NCI-H128 (cell line): Measurements from ENCODE around the gene FBLN7.

Source experiments
- DNase-seq: peaks from one replicate; lab custom pipeline; 2025; ENCODE audit not compliant: unreplicated experiment; lab: John Stamatoyannopoulos, UW

FBLN7 gene

GRCh38 chr2:112156152-112156986, 18.2 kb downstream of the FBLN7 start:
- DNase-seq: no peak

- DNase-seq: no peak
These were observed 19.3 kb downstream of the FBLN7 start for GRCh38 chr2:112157472-112157871.

DNA sequence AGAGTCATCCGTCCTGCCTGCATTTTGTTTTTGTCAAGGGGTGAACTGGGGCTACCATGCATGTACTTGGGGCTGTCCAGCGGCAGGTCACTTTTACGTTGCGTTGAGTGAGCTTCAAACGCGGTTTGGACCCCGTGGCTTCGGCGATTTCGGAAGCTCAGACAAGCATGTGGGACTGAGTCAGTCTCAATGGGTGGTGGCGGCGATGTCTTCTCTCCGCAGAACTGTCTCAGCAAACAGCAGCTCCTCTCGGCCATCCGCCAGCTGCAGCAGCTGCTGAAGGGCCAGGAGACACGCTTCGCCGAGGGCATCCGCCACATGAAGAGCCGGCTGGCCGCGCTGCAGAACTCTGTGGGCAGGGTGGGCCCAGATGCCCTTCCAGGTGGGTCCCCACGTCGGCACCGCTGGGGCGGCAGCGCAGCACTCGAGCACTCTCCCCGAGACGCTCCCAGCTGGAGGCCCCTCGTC, 21.3 kb downstream of the FBLN7 start:
- no peak for DNase-seq

DNA sequence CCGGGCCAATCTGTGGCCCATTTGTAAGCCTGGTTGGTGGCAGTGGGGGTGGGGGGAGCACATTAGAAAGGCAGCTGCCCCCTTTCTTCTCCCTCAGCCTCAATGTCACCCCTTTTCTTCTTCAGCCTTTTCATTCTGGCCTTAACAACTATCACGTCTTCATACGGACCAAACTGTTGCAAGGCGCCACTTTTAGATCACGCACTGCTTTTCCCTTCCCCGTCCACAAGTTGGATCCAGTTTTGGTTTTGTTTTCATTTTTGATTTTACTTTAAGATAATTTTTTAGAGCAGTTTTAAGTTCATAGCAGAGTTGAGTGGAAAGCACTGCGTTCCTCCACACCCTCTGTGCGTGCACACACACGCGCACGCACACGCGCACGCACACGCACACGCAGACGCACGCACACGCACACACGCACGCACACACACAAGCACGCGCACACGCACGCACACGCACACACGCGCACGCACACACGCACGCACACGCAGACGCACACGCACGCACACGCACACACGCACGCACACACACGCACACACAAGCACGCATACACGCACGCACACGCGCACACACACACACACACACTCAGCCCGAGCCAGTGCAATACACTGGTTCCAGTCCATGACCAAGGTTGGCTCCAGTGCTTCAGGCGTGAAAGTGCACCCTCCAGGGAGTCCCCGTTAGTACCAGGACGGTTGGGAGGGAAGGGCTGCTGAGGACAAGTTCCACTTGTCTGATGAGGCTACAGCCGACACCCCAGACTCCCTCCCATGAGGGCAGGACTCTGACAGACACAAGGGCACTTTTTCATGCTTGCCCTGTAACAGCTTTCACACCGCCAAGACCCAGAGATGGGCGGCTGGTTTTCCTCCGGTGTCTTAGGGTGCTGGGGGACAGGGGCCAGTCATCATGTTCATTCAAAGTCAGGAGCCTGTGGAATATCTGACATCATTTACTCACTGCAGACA, 22.4 kb downstream of the FBLN7 start:
- DNase-seq: no peak

DNA sequence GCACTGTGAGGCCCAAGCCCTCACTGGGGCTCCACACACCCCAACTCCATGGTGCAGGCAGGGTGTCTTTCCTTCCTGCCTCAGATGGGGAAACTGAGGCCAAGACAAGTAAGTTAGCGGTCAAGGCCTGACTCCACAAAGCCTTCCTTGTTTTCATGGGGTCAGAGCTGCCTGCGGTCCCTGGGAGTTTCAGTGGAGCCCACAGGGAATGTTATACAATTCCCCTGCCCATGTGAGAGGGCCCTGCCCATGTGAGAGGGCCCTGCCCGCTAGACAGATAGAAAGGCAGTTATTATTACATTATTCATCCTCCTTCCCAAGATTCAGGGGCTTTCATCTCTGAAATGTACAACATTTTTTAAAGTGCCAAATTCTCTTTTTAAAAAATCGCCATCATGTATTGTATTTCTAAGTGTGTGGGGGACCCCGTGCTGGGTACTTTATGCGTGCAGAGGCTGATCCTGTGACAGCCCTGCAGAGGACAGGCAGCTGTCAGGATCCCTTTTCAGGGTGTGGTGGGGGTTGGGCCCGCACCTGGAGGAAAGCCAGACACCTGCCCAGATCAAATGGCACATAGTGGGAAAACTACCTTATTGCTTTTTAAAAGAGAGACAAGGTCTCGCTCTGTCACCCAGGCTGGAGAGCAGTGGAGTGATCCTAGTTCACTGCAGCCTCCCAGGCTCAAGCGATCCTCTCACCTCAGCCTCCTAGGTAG, 23.4 kb downstream of the FBLN7 start:
- peak; percentile 65 for DNase-seq

GRCh38 chr2:112162341-112162740, 24.2 kb downstream of the FBLN7 start:
- DNase-seq: no peak

DNA sequence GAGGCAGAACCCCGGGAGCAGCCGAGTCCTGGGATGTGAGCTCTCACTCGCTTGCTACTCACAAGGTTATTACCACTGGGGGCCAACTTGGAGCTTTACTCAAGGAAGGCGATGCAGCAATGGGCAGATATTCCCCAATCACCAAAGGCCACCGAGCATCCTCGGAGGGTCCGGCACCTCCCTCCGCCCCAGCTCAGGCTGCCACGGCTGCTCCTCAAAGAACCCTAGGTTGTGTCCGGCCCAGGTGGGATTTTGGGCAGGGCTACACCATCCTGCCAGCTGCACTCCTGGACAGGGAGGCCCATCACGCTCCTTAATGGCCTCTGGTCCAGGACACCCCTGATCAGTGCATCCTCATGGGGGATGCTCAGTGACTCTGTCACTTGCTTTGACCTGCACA, 24.8 kb downstream of the FBLN7 start:
- no peak for DNase-seq

GRCh38 chr2:112163541-112163981, 25.4 kb downstream of the FBLN7 start:
- DNase-seq: no peak

DNA sequence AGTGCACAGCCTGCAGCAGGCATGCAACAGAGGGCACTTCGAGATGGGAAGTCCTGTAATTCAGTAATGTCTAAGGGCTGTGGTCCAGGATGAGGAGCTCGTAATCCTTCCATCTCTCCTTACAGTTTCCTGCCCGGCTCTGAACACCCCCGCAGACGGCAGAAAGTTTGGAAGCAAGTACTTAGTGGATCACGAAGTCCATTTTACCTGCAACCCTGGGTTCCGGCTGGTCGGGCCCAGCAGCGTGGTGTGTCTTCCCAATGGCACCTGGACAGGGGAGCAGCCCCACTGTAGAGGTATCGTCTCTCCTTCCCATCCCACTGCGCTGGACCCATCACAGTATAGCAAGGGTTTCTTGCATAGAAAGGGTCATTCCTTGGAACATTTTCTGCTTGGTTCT, 26.7 kb downstream of the FBLN7 start:
- DNase-seq: no peak

- no peak for DNase-seq
These were observed 27.1 kb downstream of the FBLN7 start for GRCh38 chr2:112165296-112165695.

- DNase-seq: no peak
These were observed 28.8 kb downstream of the FBLN7 start for GRCh38 chr2:112166806-112167499.

DNA sequence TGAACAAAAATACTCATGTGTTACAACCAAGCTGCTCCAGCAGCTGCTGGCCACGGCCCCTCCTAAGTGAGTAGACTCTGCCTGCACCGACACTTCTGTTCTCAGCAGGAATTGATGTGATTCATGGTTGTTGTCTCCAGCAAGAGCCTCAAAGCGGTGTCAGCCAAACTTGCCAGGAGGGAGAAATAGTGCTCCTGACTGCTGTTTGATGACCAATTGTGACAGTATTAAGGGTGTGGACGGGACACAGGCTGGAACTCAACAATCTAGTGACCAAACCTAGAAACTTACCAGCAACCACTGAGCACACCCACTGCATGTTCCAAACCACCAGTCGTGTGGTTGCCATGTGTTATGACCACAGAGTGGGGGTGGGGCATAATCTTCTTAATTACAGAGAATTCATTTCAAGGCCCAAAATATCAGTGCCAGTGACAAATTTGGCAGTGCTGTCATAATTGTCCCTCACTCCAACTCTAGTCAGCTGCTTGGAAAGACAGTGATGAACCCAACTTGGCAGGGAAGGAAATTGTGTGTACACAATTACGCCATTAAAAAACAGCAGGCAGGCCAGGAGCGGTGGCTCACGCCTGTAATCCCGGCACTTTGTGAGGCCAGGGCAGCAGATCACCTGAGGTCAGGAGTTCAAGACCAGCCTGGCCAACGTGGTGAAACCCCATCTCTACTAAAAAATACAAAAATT, 30.4 kb downstream of the FBLN7 start:
- no peak for DNase-seq

DNA sequence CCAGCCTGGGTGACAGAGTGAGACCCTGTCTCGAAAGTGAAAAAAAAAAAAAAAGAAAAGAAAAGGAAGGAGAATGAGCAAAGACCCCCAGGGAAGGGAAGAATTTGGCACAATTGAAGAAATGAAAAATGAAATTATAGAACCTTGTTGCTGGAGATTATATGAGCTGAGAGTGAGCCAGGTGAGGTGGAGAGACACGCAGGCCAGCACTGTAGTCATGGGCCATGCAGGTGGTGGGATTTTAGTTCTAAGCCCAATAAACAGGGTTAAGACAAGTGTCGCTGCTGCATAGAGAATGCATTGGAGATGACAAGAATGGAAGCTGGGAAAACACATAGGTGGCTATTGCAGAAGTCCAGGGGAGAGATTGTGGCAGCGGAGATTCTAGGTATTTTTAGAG, 32.3 kb downstream of the FBLN7 start:
- no peak for DNase-seq

DNA sequence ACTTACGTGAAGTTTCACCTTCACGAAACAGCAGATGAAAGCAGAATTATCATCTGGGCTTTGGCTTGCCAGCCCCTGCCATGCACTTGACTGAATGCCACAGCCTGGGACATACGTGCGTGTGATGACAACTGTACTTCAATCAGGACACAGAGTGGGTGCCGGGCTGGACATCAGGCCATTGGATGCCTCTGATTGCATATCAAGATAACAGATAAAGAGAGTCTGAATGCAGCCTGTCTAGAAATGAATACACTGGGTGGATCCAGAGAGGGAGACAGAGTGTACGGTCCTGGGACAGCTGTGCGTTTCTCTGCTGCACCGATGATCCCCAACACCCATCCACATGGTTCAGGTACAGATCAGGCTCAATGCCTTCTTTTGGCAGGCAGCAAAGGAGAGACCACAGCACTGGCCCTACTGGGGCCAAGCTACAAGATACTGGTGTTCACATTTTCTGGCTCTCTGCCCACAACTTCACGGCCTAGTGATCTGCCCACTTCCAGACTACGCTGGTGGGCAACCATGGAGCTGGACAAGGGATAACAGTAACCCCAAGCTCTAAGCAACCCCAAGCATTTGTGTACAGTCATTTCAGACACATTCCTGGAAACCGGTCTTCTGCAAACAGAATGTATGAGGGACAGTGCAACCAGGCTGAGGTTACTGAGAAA, 35.6 kb downstream of the FBLN7 start:
- no peak for DNase-seq

DNA sequence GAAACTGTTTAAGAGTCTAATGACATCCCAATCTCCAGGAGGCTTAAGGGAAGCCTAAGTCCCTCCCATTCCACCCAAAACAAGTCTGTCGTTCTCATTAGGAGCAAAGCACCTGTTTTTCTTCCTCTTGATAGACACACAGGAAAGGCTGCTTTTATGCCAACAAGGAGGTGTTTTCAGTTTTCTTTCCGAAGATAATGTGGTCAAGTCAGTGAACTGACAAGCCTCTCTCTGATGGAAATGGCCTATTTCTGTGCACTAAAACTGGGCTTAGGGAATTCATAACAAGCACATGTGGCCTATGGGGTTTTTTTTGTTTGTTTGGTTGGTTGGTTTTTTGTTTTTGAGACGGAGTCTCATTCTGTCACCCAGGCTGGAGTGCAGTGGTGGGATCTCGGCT, 36.2 kb downstream of the FBLN7 start:
- DNase-seq: no peak

DNA sequence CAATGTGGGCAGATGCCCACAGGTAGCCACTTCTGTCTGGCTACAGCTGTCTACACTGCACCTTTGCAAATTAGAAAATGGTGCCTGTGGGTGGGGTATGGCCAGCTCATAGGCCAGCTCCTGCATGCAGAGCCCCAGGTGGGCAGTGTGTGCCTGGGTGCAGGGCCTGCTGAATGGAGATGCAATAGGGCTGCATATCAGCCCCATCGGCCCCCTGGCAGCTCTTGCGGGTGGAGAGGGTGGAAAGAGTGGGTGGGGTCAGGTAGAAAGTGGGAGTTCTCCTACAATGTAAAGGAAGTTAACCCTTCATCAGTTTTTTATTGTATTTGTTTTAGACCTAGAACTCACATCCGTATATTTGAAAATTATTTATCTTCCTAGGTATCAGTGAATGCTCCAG, 37.1 kb downstream of the FBLN7 start:
- no peak for DNase-seq

DNA sequence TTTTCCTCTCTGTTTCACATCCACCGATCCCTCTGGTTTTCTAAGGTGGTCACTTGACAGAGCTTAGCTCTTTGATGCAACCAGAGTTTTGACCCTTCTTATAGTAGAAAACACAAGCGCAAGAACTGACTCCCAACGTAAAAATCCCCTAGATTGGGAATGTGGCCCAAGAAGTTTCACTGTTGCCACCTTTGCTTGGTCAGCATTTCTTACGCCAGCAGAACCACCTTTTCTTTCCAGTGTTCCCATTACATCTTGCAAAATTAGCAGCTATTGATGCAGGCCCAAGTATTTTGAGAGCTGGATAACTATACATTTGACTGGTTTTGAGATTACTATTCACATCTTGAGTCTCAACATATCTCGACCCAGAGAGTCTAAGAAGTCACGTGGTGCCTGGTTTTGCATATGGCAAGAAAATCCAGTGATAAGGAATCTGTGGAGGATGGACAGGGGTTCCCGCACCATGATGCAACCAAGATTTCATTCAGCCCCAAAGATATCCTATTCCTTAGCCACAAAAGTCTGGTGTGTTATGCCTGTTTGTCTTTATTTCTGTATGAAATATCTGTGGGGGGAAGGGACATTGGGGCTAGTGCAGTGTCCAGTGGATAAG, 37.9 kb downstream of the FBLN7 start:
- DNase-seq: no peak

- DNase-seq: peak; percentile 60
These were observed 43.5 kb downstream of the FBLN7 start for GRCh38 chr2:112181571-112182290.
